ENCODE data around the gene CORO2B. TPM values are rescaled to one million over a fixed set of nuclear protein-coding genes. Genes with fewer than 3 reads are reported as not detected.
A peak's percentile ranks its signal among the peaks of the same experiment; 100 is the strongest.

Gene CORO2B
- total RNA-seq, 2 donors from 2014 or later: 1.0 to 4.0 TPM

DNA sequence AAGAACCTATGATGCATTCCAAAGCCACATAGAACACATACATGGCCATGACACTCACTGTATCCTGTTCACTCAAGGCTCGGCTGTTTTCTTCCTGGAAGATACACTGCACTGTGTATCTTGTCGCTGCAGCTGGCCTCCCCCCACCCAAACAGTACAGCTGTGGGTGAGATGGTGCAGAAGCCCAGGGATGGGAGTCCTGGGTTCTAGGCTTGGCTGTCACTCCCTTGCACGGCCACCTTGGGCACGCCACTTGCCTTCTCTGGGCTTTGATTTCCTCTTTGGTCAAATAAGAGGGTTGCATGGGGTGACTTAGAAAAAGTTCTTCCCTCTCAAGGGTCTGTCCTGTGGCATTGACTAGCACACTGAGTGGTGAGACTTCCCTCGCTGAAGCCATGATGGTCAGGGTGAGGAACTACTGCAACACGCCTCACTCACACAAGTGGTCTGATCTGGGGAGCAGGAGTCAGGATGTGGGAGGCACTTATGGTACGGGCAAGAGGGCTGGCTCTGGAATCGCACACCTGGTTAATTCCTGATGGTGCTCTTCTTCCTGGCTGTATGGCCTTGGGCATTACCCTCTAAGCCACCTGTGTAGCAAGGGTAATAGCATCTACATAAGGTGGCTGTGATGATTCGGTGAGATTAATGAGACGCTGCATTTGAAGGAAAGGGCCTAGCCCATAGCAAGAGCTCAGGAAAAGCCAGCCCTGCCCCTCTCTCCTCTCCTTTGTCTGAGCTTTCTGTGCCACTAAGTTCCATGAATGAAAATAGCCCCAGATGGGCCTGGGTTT lies 197.9 kb downstream of the CORO2B start:
- no peak for TF ChIP-seq POLR2A (IDR thresholded peaks at IDR 0.05)
- TF ChIP-seq, protein P1, sequence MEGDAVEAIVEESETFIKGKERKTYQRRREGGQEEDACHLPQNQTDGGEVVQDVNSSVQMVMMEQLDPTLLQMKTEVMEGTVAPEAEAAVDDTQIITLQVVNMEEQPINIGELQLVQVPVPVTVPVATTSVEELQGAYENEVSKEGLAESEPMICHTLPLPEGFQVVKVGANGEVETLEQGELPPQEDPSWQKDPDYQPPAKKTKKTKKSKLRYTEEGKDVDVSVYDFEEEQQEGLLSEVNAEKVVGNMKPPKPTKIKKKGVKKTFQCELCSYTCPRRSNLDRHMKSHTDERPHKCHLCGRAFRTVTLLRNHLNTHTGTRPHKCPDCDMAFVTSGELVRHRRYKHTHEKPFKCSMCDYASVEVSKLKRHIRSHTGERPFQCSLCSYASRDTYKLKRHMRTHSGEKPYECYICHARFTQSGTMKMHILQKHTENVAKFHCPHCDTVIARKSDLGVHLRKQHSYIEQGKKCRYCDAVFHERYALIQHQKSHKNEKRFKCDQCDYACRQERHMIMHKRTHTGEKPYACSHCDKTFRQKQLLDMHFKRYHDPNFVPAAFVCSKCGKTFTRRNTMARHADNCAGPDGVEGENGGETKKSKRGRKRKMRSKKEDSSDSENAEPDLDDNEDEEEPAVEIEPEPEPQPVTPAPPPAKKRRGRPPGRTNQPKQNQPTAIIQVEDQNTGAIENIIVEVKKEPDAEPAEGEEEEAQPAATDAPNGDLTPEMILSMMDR (IDR thresholded peaks at IDR 0.05): no peak
- no peaks in the 10 kb centered on the region for H3K4me1 ChIP-seq
- DNase-seq (no peak), ATAC-seq (no peak)
- 86 to 88% methylated on average over 10 of the region's 10 CpGs for WGBS, 2 donors
- H3K4me3 ChIP-seq: no peak overlapping the region
- intact Hi-C loops (cut with DNase I): no loop called here
- peaks cover 0 to 5% of the 10 kb centered on the region in 2 donors for H3K36me3 ChIP-seq (replicated peaks in 1 of 2; ENCODE audit: insufficient read depth in 1 of 2, low read depth in 2 of 2)
- H3K27me3 ChIP-seq: no peaks in the 10 kb centered on the region
- H3K27ac ChIP-seq: peak overlapping the region in 1 of 4 donors; percentile 34
- H3K9me3 ChIP-seq: no peaks in the 10 kb centered on the region

Other genes starting within 250 kb of the CORO2B start
- gene ITGA11, start 146.8 kb upstream of the CORO2B start, total RNA-seq: 1 to 10 TPM in 1 of 2 donors, under 1 TPM in 1; 0.99 to 1.0 TPM
- 10 to 100 TPM; 27.7 to 37.4 TPM for gene ANP32A, start 241.9 kb downstream of the CORO2B start, total RNA-seq